T follicular helper cell (primary cell): ENCODE measurements around the gene SH3GLB1.

Source experiments
- DNase-seq: peaks from one replicate; pipeline ENCODE4 v3.0.0-alpha.2; 2020; ENCODE audit warnings: low read depth

The SH3GLB1 gene

GRCh38 chr1:86733340-86733739 is 29.0 kb downstream of the SH3GLB1 start:
- DNase-seq: no peak

DNA sequence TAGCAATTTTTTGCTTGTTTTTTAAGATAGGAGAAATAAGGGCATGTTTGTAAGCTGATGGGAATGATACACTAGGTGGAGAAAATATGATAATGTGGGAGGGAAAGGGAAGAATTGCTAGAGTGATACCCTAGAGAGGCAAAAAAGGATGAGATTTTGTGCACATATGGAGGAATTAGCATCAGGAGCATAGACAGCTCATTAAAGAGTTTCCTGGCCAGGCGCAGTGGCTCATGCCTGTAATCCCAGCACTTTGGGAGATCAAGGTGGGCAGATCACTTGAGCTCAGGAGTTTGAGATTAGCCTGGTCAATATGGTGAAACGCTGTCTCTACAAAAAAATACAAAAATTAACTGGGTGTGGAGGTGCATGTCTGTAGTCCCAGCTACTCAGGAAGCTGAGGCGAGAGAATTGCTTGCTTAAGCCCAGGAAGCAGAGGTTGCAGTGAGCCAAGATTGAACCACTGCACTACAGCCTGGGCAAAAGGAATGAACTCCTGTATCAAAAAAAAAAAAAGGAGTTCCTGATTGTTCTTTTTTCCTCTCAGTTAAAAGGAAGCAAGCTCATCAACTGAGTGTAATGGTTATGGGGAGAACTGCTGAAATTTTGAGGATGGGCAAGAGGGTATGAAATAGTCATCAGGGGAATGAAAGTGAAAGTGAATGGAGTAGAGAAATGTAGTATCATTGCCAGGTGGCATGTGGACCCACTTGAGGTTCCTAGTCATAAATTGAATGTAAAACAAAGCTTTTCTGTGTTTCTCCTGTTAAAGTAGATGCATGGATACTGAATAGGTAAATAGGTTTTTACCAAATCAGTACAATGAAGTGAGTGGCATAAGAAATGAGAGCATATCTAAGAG is 35.5 kb downstream of the SH3GLB1 start:
- DNase-seq: no peak

GRCh38 chr1:86741947-86742572 is 37.7 kb downstream of the SH3GLB1 start:
- peak; percentile 43 for DNase-seq

GRCh38 chr1:86747304-86747703 is 42.9 kb downstream of the SH3GLB1 start:
- DNase-seq: no peak

GRCh38 chr1:86748622-86749373 is 44.4 kb downstream of the SH3GLB1 start:
- no peak for DNase-seq

- no peak for DNase-seq
Observed at GRCh38 chr1:86750076-86750475, 45.7 kb downstream of the SH3GLB1 start.

DNA sequence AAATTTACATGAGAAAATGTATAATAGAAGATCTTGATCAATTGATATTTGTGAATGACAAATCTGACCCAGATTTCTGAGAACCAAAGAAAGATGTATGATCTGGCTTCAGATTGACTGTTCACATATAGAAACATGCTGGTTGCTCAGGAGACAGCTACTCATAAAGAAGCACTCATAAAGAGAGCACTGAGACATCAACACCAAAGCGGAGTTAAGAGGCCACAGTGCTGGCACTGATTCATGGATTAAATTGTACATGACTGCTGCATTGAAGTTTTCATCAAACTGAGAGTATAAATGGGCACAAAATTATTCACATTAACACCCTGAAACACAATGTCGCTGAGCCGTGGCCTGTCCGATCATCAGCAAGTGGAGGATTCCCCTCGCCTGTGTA is 46.2 kb downstream of the SH3GLB1 start:
- DNase-seq: no peak

- no peak for DNase-seq
Observed at GRCh38 chr1:86751923-86752322, 47.5 kb downstream of the SH3GLB1 start.

GRCh38 chr1:86753700-86754099 is 49.3 kb downstream of the SH3GLB1 start:
- no peak for DNase-seq

DNA sequence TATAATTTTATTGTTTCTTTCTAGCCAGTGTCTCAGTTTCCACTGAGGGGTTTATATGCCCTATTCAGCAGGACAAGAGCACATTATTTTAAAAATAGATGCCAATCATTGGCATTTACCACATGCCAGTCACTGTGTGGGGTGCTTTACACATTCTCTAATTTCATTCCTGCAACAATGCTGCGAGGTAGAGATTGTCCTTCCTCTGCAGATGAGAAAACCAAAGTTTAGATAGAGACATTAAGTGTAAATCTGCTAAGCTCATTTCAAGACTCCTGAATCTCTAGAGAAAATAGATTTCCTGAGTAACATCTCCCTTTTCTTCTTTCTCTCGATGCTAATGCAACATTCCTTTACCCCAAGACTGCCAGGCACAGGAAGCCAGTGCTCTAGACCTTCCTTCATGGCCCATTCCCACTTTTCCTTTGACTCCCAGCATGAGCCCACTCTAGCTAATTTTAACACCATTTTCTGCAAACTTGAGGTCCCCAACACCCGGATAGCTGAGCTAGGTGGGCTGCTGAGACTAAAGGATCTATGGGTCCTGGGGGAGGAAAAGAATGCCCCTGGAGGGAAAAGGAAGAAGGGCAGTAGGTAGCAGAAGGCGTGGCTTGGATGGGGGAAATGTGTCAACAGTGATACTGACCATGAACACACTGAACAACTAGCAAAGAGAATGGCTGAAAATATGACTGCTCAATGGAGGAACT is 50.0 kb downstream of the SH3GLB1 start:
- DNase-seq: no peak

DNA sequence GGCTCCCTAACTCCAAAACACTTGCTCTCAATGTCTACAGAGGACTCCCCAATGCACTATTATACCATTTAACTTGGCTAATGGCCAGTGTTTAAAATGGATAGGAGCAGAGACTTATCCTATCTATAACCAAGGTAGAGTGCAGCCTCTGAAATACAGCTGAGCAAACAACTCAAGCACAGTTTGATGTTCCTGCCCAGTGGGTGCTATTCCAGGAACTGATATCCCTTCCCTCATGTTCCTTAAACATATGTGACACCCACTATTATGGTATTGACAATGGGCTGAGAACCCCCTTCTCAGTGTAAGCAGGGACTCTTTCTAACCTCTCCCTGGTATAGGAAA is 51.7 kb downstream of the SH3GLB1 start:
- DNase-seq: no peak

GRCh38 chr1:86757272-86757984 is 53.1 kb downstream of the SH3GLB1 start:
- no peak for DNase-seq

DNA sequence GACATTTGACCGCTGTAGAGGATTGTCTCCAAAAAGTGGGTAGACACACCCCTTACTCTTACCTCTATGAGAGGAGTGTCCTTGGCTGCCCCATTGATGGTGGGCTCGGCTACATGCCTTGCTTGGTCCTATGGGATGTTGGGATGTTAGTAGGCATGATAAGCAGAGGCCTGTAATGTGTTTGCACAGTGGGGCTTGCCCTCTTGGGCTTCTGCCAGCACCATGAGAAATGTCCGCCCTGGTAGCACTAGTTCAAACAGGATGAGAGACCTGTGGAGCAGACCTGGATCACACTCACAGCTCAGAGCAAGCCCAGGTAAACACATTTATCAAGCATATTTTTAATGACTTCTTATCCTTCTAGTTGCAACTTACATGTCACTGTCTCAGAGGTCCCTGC is 54.2 kb downstream of the SH3GLB1 start:
- no peak for DNase-seq

- DNase-seq: no peak
Observed at GRCh38 chr1:86760199-86760598, 55.8 kb downstream of the SH3GLB1 start.

DNA sequence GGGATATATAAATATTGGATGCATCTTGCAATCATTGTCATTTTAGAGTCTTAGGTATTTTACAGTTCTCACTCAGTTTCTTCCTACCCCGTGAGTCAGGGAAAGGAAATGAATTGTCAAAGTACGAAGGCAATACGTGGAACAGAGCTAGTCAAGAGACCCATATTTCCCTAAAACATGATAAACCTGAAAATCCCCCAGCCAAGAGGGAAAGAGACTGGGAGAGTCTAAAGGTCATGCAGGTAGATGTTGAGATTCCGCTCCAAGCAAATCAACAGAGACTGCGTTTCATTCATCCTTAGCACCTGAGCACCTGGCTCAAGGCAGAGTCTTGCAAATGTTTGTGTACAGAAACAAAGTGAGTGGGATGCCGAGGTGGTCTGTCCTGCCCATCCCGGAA is 58.0 kb downstream of the SH3GLB1 start:
- DNase-seq: no peak

- DNase-seq: no peak
Observed at GRCh38 chr1:86764523-86764922, 60.1 kb downstream of the SH3GLB1 start.

DNA sequence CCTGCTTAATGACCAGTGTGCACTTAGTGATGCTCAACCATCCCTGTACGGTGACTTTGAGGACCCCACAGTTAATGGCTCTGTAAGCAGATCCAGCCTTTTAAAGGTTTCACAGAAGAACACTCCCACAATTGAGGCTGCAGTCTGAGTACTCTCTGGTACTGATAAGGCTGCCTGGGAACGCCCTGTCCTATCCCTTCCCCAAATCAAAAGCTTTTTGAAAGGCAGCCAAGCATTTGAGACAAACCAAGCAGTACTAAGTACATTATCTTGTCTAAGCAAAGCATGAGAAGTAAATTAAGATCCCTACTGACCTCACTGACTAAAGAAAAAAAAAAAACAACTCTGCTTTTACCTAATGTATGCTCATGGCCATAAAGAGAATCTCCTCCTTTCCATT is 60.7 kb downstream of the SH3GLB1 start:
- no peak for DNase-seq

DNA sequence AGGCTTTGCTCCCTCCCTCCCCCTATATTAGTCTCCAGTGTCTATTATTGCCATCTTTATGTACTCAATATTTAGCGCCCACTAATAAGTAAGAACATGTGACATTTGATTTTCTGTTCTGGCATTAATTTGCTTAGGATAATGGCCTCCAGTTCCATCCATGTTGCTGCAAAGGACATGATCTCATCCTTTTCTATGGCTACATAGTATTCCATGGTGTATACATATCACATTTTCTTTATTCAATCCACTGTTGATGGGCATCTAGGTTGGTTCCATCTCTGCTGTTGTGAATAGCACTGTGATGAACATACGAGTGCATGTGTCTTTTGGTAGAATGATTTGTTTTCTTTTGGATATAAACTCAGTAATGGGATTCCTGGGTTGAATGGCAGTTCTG is 61.3 kb downstream of the SH3GLB1 start:
- no peak for DNase-seq

GRCh38 chr1:86768554-86768953 is 64.2 kb downstream of the SH3GLB1 start:
- no peak for DNase-seq

- DNase-seq: no peak
Observed at GRCh38 chr1:86769065-86769464, 64.7 kb downstream of the SH3GLB1 start.
